Fibroblast of the aortic adventitia (primary cell): Measurements from ENCODE around the gene SPACA7. TPM values are rescaled to one million over a fixed set of nuclear protein-coding genes. Genes with fewer than 3 reads are reported as not detected.
"Not testable (repeated sequence)": the region's sequence is repeated elsewhere in the genome, so short reads cannot be mapped to it uniquely, and the experiment has no call there.

Experiments used
- DNase-seq: peaks from one replicate; pipeline ENCODE4 v3.0.0-alpha.2; 2010; ENCODE audit warnings: low read depth
- H3K4me3 ChIP-seq: 2 replicates; pipeline ENCODE4 v1.5.1; 2011; ENCODE audit warnings: low read depth, mild to moderate bottlenecking, control low read depth, low read length, moderate library complexity
- total RNA-seq: library from RNA; depleted of rRNA; stranded (reverse); fragments of >200 nt; gene quantifications from 2 replicates; pipeline ENCODE4 v1.2.3, GENCODE V29; 2012; ENCODE audit warnings: low replicate concordance
- TF ChIP-seq, protein P1 (sequence below): IDR thresholded peaks from 2 replicates; pipeline ENCODE4 v1.5.1; 2011; ENCODE audit warnings: mild to moderate bottlenecking, low read length, control low read depth, inconsistent platforms; ENCODE audit not compliant: insufficient read depth

The SPACA7 gene
- total RNA-seq, 1 donor: not detected

- TF ChIP-seq, protein P1, sequence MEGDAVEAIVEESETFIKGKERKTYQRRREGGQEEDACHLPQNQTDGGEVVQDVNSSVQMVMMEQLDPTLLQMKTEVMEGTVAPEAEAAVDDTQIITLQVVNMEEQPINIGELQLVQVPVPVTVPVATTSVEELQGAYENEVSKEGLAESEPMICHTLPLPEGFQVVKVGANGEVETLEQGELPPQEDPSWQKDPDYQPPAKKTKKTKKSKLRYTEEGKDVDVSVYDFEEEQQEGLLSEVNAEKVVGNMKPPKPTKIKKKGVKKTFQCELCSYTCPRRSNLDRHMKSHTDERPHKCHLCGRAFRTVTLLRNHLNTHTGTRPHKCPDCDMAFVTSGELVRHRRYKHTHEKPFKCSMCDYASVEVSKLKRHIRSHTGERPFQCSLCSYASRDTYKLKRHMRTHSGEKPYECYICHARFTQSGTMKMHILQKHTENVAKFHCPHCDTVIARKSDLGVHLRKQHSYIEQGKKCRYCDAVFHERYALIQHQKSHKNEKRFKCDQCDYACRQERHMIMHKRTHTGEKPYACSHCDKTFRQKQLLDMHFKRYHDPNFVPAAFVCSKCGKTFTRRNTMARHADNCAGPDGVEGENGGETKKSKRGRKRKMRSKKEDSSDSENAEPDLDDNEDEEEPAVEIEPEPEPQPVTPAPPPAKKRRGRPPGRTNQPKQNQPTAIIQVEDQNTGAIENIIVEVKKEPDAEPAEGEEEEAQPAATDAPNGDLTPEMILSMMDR: no peak
- H3K4me3 ChIP-seq: no peak overlapping the region
- DNase-seq: no peak
These were observed 7.3 kb upstream of the SPACA7 start for GRCh38 chr13:112368883-112369282.

DNA sequence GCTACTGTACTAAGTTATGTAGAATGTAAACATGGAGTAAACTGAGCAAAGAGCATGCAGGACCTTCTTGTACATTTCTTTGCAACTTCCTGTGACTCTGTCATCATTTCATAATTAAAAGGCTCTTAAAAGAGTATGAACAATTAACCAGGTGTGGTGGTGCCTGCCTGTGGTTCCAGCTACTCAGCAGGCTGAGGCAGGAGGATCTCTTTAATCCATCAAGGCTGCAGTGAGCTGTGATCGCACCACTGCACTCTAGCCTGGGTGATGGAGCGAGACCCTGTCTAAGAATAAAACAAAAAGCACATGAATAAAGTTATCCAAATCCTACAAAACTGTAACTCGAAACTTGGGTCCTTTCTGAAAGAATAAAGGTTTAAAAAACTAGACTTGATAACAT, 5.8 kb upstream of the SPACA7 start:
- no peak overlapping the region for H3K4me3 ChIP-seq
- no peak for DNase-seq
- TF ChIP-seq, protein P1: no peak

- TF ChIP-seq, protein P1: no peak
- no peak overlapping the region for H3K4me3 ChIP-seq
- no peak for DNase-seq
These were observed 1.9 kb upstream of the SPACA7 start for GRCh38 chr13:112374271-112374670.

- no peak overlapping the region for H3K4me3 ChIP-seq
- TF ChIP-seq, protein P1: no peak
- DNase-seq: no peak
These were observed 15.6 kb downstream of the SPACA7 start for GRCh38 chr13:112391746-112392145.

DNA sequence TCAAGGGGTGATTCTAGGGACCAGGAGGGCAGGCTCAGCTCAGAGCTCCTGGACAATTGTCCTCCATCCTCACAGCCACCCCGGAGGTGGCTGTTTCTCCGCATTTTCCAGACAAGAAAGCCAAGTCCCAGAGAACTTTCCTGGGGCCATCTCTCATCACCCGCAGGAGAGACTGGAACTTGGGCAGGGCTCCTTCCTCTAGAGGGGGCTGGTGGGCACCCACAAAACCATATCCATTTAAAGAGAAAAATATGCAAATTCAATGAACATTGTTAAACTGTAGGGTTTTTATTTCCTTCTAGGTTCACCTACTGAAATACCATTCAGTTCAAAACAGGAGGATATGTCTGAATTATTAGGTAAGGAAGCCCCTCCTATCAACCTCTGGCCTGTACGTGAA, 16.6 kb downstream of the SPACA7 start:
- no peak overlapping the region for H3K4me3 ChIP-seq
- TF ChIP-seq, protein P1: no peak
- no peak for DNase-seq

- DNase-seq, H3K4me3 ChIP-seq: not testable (repeated sequence)
These were observed 18.9 kb downstream of the SPACA7 start for GRCh38 chr13:112395022-112395421.

DNA sequence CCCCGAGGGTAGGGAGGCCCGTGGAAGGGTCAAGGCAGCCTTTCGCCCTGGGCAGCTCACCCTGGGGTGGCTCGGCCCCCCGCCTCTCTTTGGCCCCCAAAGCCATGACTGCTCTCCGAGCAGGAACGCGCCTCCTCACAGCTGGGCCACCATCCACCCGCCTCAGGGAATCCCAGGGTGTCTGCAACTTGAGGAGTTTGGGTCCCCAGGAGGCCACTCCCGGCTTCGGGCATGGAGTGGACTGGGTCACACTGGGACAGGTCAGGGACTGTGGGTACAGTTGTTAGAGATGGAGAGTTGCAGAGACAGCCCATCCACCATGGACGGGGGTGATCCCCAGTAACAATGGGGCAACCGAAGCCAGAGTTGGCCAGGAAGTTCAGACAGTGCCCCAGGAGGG, 19.8 kb downstream of the SPACA7 start:
- H3K4me3 ChIP-seq: not testable (repeated sequence)

DNA sequence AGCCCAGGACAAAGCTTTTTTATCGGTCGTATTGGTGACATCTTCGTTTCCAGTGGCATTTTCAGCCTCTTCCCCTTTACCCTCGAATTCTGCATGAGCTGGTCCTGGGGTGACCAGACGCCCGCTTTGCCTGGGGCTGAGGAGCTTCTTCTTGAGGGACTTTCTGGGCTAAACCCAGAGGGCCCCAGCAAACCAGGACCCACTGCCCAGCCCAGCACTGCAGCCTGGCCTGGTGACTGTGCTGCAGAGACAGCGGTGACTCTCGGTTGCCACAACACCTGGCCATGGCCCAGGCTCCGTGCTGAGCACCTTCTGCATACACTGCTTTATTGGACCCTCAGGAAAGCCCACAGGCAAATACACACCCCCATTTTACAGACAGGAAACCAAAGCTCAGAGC, 21.0 kb downstream of the SPACA7 start:
- no peak for DNase-seq
- TF ChIP-seq, protein P1: no peak
- no peak overlapping the region for H3K4me3 ChIP-seq

More for the DNA sequence above, 19.8 kb downstream of the SPACA7 start:
- not testable (repeated sequence) for DNase-seq

DNA sequence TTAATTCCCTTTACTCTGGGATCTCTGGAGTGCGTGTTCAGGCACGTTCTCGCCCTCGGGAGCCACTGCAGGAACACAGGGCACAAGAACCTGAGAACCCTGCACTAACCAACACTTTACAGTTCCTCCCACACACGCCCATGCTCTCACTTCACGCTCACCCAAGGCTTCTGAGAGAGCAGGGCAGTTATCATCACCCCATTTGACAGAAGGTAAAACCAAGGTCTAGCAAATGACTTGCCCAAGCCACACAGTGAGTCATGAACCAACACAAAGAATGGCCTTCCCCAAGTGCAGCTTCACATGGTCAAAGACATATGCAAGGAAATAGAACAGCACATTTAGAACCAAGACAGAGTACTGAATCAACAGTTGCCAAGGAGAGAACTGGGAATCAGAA, 22.2 kb downstream of the SPACA7 start:
- DNase-seq, H3K4me3 ChIP-seq: not testable (repeated sequence)

DNA sequence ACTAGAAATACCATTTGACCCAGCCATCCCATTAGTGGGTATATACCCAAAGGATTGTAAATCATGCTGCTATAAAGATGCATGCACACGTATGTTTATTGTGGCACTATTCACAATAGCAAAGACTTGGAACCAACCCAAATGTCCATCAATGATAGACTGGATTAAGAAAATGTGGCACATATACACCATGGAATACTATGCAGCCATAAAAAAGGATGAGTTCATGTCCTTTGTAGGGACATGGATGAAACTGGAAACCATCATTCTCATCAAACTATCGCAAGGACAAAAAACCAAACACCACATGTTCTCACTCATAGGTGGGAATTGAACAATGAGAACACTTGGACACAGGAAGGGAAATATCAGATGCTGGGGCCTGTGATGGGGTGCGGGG, 33.7 kb downstream of the SPACA7 start:
- H3K4me3 ChIP-seq, DNase-seq: not testable (repeated sequence)
